ENCODE results near the gene OR6F1. TPM values are rescaled to one million over a fixed set of nuclear protein-coding genes. Genes with fewer than 3 reads are reported as not detected.
A peak's percentile ranks its signal among the peaks of the same experiment; 100 is the strongest.

Gene OR6F1
- total and polyA plus RNA-seq, 7 experiments from 2014 or later, result not detected

DNA sequence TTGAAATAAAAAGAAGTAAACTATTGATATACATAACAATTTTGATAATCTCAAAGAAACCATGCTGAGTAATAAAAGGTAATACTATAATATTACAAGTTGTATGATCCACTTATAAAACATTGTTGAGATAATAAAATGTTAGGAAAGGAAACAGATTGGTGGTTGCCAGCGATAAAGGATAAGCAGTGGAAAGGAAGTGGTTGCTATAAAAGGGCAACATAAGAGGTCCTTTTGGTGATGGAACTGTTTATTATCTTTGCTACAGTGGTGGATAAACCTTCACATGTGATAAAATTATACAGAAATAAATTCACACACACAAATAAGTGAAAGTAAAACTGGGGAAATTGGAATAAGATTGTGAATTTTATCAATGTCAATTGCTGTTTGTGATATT, 15.1 kb downstream of the OR6F1 start:
- H3K9me3 Mint-ChIP-seq, result peaks cover 0 to 8% (median 0%) of the 10 kb centered on the region in 11 donors
- CTCF ChIA-PET, result no interaction called here

DNA sequence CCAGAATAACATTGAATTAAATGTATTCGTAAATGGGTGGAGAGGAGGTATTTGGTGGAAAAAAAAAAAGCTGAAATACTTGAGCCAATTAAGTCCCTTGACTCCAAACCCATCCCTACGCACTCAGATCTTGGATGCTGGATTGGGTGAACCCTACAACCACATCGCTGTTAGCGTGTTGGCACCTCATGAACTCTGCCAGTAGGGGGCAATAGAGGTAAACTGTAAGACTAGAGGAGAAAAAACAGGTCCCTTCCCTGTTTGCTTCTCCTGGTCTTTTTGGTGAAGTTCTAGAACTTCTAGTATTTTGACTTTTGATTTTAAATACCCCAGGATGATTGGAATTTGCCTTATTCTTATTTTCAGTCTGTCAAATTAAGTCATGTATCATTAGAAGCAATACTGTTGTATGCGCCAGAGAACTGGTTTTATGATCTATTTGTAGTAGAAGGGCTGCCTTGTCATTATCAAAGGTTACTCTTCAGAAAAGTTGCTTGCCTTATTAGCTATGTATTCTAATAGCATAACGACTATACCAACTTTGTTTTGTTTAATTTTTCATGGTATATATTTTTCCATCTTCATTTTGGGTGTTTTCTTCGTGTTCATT, 35.1 kb downstream of the OR6F1 start:
- H3K27ac ChIP-seq (ENCODE audit: low read depth, low read length), result no peak overlapping the region
- no peak overlapping the region for H3K4me3 ChIP-seq (ENCODE audit: low read length)
- intact Hi-C loops (cut with micrococcal nuclease), result loop anchor here (5.0 to 10.0 kb wide), 3 partner anchors 253 to 1126 kb away; no protein-coding TSS in a partner anchor
- no peaks in the 10 kb centered on the region for H3K4me1 ChIP-seq (ENCODE audit: control insufficient read depth in 2 of 2, insufficient read depth in 2 of 2, low read length in 2 of 2)
- H3K9me3 ChIP-seq (ENCODE audit: control insufficient read depth in 2 of 3, low read length in 3 of 3), result no peaks in the 10 kb centered on the region
- DNase-seq (peak in 6 of 9 donors; percentile 1 to 13 (median 10)), ATAC-seq (no peak)
- no peaks in the 10 kb centered on the region for H3K27me3 ChIP-seq (ENCODE audit: control insufficient read depth in 2 of 2, insufficient read depth in 2 of 2, low read length in 2 of 2)
- H3K36me3 Mint-ChIP-seq, result no peaks in the 10 kb centered on the region
- POLR2A ChIA-PET, result no interaction called here
- H3K4me1 Mint-ChIP-seq, result peaks cover 0 to 3% (median 0%) of the 10 kb centered on the region in 7 donors
- H3K9me3 Mint-ChIP-seq, result peaks cover 0 to 1% (median 0%) of the 10 kb centered on the region in 11 donors
- H3K4me3 Mint-ChIP-seq, result no peak overlapping the region
- peaks cover 0 to 12% (median 7%) of the 10 kb centered on the region in 5 donors for H3K27me3 Mint-ChIP-seq
- H3K27ac Mint-ChIP-seq, result no peak overlapping the region
- CTCF ChIA-PET, result no interaction called here
- H3K36me3 ChIP-seq (ENCODE audit: control insufficient read depth in 2 of 3, insufficient read depth in 3 of 3, low read length in 3 of 3), result no peaks in the 10 kb centered on the region

More for the DNA sequence above, 15.1 kb downstream of the OR6F1 start:
- Histone ChIP-seq H3K27ac (ENCODE audit: low read depth, low read length) (no peak overlapping the region), H3K4me3 (ENCODE audit: low read length) (no peak overlapping the region), H3K27me3 (ENCODE audit: control insufficient read depth in 2 of 2, insufficient read depth in 2 of 2, low read length in 2 of 2) (no peaks in the 10 kb centered on the region), H3K4me1 (ENCODE audit: control insufficient read depth in 2 of 2, insufficient read depth in 2 of 2, low read length in 2 of 2) (no peaks in the 10 kb centered on the region), H3K36me3 (ENCODE audit: control insufficient read depth in 2 of 3, insufficient read depth in 3 of 3, low read length in 3 of 3) (no peaks in the 10 kb centered on the region), H3K9me3 (ENCODE audit: control insufficient read depth in 2 of 3, low read length in 3 of 3) (no peaks in the 10 kb centered on the region)
- no peak overlapping the region for H3K27ac Mint-ChIP-seq
- POLR2A ChIA-PET, result no interaction called here
- DNase-seq (no peak), ATAC-seq (no peak)
- H3K4me3 Mint-ChIP-seq, result no peak overlapping the region
- peaks cover 0 to 17% (median 7%) of the 10 kb centered on the region in 5 donors for H3K27me3 Mint-ChIP-seq
- no peaks in the 10 kb centered on the region for H3K4me1 Mint-ChIP-seq
- H3K36me3 Mint-ChIP-seq, result peaks cover 0 to 5% (median 0%) of the 10 kb centered on the region in 5 donors
- intact Hi-C loops (cut with micrococcal nuclease), result no loop called here

DNA sequence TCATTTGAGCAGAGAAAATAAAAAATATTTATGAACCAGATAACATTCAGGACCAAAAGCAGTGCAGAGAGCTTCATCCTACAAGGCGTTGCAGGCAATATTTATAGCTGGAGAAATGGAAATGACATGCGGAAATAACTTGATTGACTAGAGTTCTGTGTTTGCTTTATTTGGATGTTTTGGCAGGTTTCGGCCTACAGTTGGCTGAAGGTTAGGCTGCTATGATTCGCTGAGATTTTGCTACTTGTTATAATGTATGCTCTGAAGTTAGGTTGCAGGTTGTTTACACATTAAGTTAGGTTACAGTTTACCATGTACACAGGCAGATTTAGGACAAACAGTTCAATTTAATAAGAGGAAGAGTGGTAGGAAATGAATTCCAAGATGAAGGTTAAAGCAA, 36.3 kb downstream of the OR6F1 start:
- intact Hi-C loops (cut with micrococcal nuclease), result loop anchor here (5.0 to 10.0 kb wide), 3 partner anchors 255 to 1127 kb away; no protein-coding TSS in a partner anchor
- CTCF ChIA-PET, result interaction anchor here (1.0 kb wide), 1 partner anchor 14 kb away, joined by 3 read pairs; no protein-coding TSS in a partner anchor
- Histone ChIP-seq H3K4me3 (ENCODE audit: low read length) (no peak overlapping the region), H3K27ac (ENCODE audit: low read depth, low read length) (no peak overlapping the region), H3K9me3 (ENCODE audit: control insufficient read depth in 2 of 3, low read length in 3 of 3) (no peaks in the 10 kb centered on the region), H3K36me3 (ENCODE audit: control insufficient read depth in 2 of 3, insufficient read depth in 3 of 3, low read length in 3 of 3) (no peaks in the 10 kb centered on the region), H3K27me3 (ENCODE audit: control insufficient read depth in 2 of 2, insufficient read depth in 2 of 2, low read length in 2 of 2) (no peaks in the 10 kb centered on the region), H3K4me1 (ENCODE audit: control insufficient read depth in 2 of 2, insufficient read depth in 2 of 2, low read length in 2 of 2) (no peaks in the 10 kb centered on the region)
- Mint-ChIP-seq H3K27ac (no peak overlapping the region), H3K4me3 (no peak overlapping the region), H3K4me1 (peaks cover 0 to 3% (median 0%) of the 10 kb centered on the region in 7 donors), H3K9me3 (no peaks in the 10 kb centered on the region), H3K36me3 (no peaks in the 10 kb centered on the region), H3K27me3 (peaks cover 0 to 5% (median 0%) of the 10 kb centered on the region in 5 donors)
- DNase-seq (no peak), ATAC-seq (no peak)
- POLR2A ChIA-PET, result no interaction called here

DNA sequence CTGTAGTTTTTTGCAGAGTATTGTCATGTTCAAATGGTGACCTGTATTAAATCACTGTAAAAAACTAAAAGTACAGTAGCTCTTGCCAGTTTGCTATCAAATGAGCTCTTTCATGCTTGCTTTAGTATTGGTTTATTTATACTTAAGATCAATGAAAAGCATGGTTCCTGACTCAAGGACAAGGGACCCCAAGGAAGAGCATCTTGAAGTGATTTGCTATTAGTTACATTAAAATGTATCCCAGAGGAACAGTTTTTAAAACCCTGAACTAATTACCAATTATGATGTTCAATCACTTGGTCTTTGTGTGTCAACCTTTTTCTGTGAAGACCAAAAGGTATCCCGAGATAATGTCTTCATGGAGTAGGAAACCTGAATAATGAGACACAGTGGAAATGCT, 36.8 kb downstream of the OR6F1 start, which contains the start of gene OR13G1:
TSS of gene OR13G1 (minus strand) at position 101 of the 400 bp plus-strand sequence. CDS start 6,698 bp downstream, outside the sequence.
- H3K4me1 Mint-ChIP-seq, result peaks cover 0 to 3% (median 0%) of the 10 kb centered on the region in 7 donors
- DNase-seq, result no peak
- intact Hi-C loops (cut with micrococcal nuclease), result loop anchor here (5.0 to 10.0 kb wide), 3 partner anchors 255 to 1128 kb away; no protein-coding TSS in a partner anchor
- H3K27ac Mint-ChIP-seq, result no peak within 1 kb of the TSS
- Histone ChIP-seq H3K9me3 (ENCODE audit: control insufficient read depth in 2 of 3, low read length in 3 of 3) (no peaks in the 10 kb centered on the region), H3K4me1 (ENCODE audit: control insufficient read depth in 2 of 2, insufficient read depth in 2 of 2, low read length in 2 of 2) (no peaks in the 10 kb centered on the region), H3K36me3 (ENCODE audit: control insufficient read depth in 2 of 3, insufficient read depth in 3 of 3, low read length in 3 of 3) (no peaks in the 10 kb centered on the region), H3K27me3 (ENCODE audit: control insufficient read depth in 2 of 2, insufficient read depth in 2 of 2, low read length in 2 of 2) (no peaks in the 10 kb centered on the region), H3K27ac (ENCODE audit: low read depth, low read length) (no peak within 1 kb of the TSS), H3K4me3 (ENCODE audit: low read length) (no peak within 1 kb of the TSS)
- CTCF ChIA-PET, result interaction anchor here (0.8 to 1.0 kb wide), 2 partner anchors 14 to 1127 kb away, joined by 3 read pairs; no protein-coding TSS in a partner anchor
- ATAC-seq, result no peak
- no peak within 1 kb of the TSS for H3K4me3 Mint-ChIP-seq
- peaks cover 0 to 5% (median 0%) of the 10 kb centered on the region in 5 donors for H3K27me3 Mint-ChIP-seq
- no peaks in the 10 kb centered on the region for H3K9me3 Mint-ChIP-seq
- H3K36me3 Mint-ChIP-seq, result no peaks in the 10 kb centered on the region
- POLR2A ChIA-PET, result no interaction called here

DNA sequence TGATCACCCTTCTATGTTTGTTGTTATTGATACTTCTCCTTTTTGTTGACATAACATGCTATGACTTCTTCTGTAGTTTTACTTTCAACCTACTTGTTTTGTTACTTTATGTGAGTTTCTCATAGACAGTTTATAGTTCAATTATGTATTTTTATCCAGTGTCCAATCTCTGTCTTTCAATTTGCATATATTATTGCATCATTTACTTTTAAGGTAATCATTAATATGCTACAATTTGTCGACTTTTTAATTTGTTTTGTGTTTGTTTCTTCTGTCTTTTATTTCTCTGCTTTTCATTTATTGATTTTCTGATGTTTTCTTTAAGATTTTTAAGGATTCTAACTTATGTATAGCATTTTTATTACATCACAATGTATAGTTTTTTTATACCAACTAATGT, 47.2 kb downstream of the OR6F1 start:
- H3K27me3 Mint-ChIP-seq, result peaks cover 0 to 11% (median 0%) of the 10 kb centered on the region in 5 donors
- DNase-seq (no peak), ATAC-seq (no peak)
- POLR2A ChIA-PET, result no interaction called here
- intact Hi-C loops (cut with micrococcal nuclease), result no loop called here
- H3K9me3 Mint-ChIP-seq, result peaks cover 0 to 13% (median 6%) of the 10 kb centered on the region in 11 donors
- H3K27ac Mint-ChIP-seq, result no peak overlapping the region
- H3K4me3 Mint-ChIP-seq, result no peak overlapping the region
- Histone ChIP-seq H3K27me3 (ENCODE audit: control insufficient read depth in 2 of 2, insufficient read depth in 2 of 2, low read length in 2 of 2) (no peaks in the 10 kb centered on the region), H3K4me1 (ENCODE audit: control insufficient read depth in 2 of 2, insufficient read depth in 2 of 2, low read length in 2 of 2) (no peaks in the 10 kb centered on the region), H3K9me3 (ENCODE audit: control insufficient read depth in 2 of 3, low read length in 3 of 3) (no peaks in the 10 kb centered on the region), H3K36me3 (ENCODE audit: control insufficient read depth in 2 of 3, insufficient read depth in 3 of 3, low read length in 3 of 3) (no peaks in the 10 kb centered on the region), H3K27ac (ENCODE audit: low read depth, low read length) (no peak overlapping the region), H3K4me3 (ENCODE audit: low read length) (no peak overlapping the region)
- H3K4me1 Mint-ChIP-seq, result no peaks in the 10 kb centered on the region
- peaks cover 0 to 6% (median 0%) of the 10 kb centered on the region in 5 donors for H3K36me3 Mint-ChIP-seq
- CTCF ChIA-PET, result no interaction called here

Other genes with a start within 250 kb of the OR6F1 start
- gene OR2C3, start 180.2 kb downstream of the OR6F1 start, total RNA-seq, result under 1 TPM in 1 of 5 experiments, not detected in 4; 0.05 TPM
- gene OR2C3, start 180.2 kb downstream of the OR6F1 start, polyA plus RNA-seq, result not detected
- 1 to 10 TPM in 2 of 5 experiments, under 1 TPM in 3; 0.08 to 9.5 (median 0.49) TPM for gene GCSAML, start 167.5 kb downstream of the OR6F1 start, total RNA-seq
- gene GCSAML, start 167.5 kb downstream of the OR6F1 start, polyA plus RNA-seq, result under 1 TPM in 1 of 2 donors, not detected in 1; 0.14 TPM
- gene OR2G2, start 128.3 kb downstream of the OR6F1 start, total RNA-seq, result not detected
- gene OR2G2, start 128.3 kb downstream of the OR6F1 start, polyA plus RNA-seq, result not detected
- not detected for gene OR2G3, start 111.1 kb downstream of the OR6F1 start, total RNA-seq
- gene OR2G3, start 111.1 kb downstream of the OR6F1 start, polyA plus RNA-seq, result not detected
- not detected for gene OR13G1, start 36.9 kb downstream of the OR6F1 start, total RNA-seq
- not detected for gene OR13G1, start 36.9 kb downstream of the OR6F1 start, polyA plus RNA-seq
- gene OR14K1, start 22.0 kb upstream of the OR6F1 start, total RNA-seq, result not detected
- gene OR14K1, start 22.0 kb upstream of the OR6F1 start, polyA plus RNA-seq, result not detected
- gene OR14A2, start 31.5 kb upstream of the OR6F1 start, total RNA-seq, result not detected
- not detected for gene OR14A2, start 31.5 kb upstream of the OR6F1 start, polyA plus RNA-seq
- gene OR1C1, start 43.9 kb upstream of the OR6F1 start, total RNA-seq, result not detected
- gene OR1C1, start 43.9 kb upstream of the OR6F1 start, polyA plus RNA-seq, result not detected
- not detected for gene OR14A16, start 107.5 kb upstream of the OR6F1 start, total RNA-seq
- gene OR14A16, start 107.5 kb upstream of the OR6F1 start, polyA plus RNA-seq, result not detected
- gene OR11L1, start 125.2 kb upstream of the OR6F1 start, total RNA-seq, result not detected
- gene OR11L1, start 125.2 kb upstream of the OR6F1 start, polyA plus RNA-seq, result not detected
- 1 to 10 TPM in 2 of 5 experiments, under 1 TPM in 2, not detected in 1; 0.24 to 2.1 (median 0.65) TPM for gene TRIM58, start 140.5 kb upstream of the OR6F1 start, total RNA-seq
- under 1 TPM; 0.15 to 0.17 TPM for gene TRIM58, start 140.5 kb upstream of the OR6F1 start, polyA plus RNA-seq
- under 1 TPM in 2 of 5 experiments, not detected in 3; 0.31 to 0.83 TPM for gene OR2W3, start 178.9 kb upstream of the OR6F1 start, total RNA-seq
- not detected for gene OR2W3, start 178.9 kb upstream of the OR6F1 start, polyA plus RNA-seq
- not detected for gene OR2T8, start 203.6 kb upstream of the OR6F1 start, total RNA-seq
- not detected for gene OR2T8, start 203.6 kb upstream of the OR6F1 start, polyA plus RNA-seq
- not detected for gene OR2AJ1, start 208.2 kb upstream of the OR6F1 start, total RNA-seq
- gene OR2AJ1, start 208.2 kb upstream of the OR6F1 start, polyA plus RNA-seq, result not detected
- 1 to 10 TPM in 1 of 5 experiments, under 1 TPM in 2, not detected in 2; 0.66 to 1.4 (median 0.94) TPM for gene OR2L8, start 232.2 kb upstream of the OR6F1 start, total RNA-seq
- gene OR2L8, start 232.2 kb upstream of the OR6F1 start, polyA plus RNA-seq, result not detected
- under 1 TPM in 4 of 5 experiments, not detected in 1; 0.22 to 0.65 (median 0.48) TPM for gene OR2AK2, start 248.6 kb upstream of the OR6F1 start, total RNA-seq
- not detected for gene OR2AK2, start 248.6 kb upstream of the OR6F1 start, polyA plus RNA-seq